H1 (cell line): Measurements from ENCODE around the gene LRRC4C. TPM values are rescaled to one million over a fixed set of nuclear protein-coding genes. Genes with fewer than 3 reads are reported as not detected.

Source experiments
- BRCA1 ChIP-seq: IDR thresholded peaks from 2 replicates; pipeline ENCODE4 v1.6.1; 2012; ENCODE audit warnings: low read depth, low read length, improper control_type of control experiment
- CHD7 ChIP-seq: fragments of 300-600 bp; sonication (generic); IDR thresholded peaks from 2 replicates; pipeline ENCODE4 v1.7.1; 2012; ENCODE audit warnings: low read length, moderate library complexity, mild to moderate bottlenecking, inconsistent platforms; ENCODE audit not compliant: insufficient replicate concordance
- KDM1A ChIP-seq: fragments of 200-600, 300-600 bp; sonication (generic); IDR thresholded peaks from 2 replicates; pipeline ENCODE4 v1.7.1; 2016; ENCODE audit warnings: mild to moderate bottlenecking, low read length, borderline replicate concordance
- NANOG ChIP-seq: IDR thresholded peaks from 2 replicates; pipeline ENCODE4 v1.6.1; 2011; ENCODE audit warnings: low read length, low read depth, mild to moderate bottlenecking, inconsistent platforms; ENCODE audit not compliant: insufficient read depth, poor library complexity, severe bottlenecking
- NRF1 ChIP-seq: IDR thresholded peaks from 2 replicates; pipeline ENCODE4 v1.6.1; 2011; ENCODE audit warnings: mild to moderate bottlenecking, low read depth, low read length, improper control_type of control experiment
- RAD21 ChIP-seq, 2 experiments: IDR thresholded peaks in 1 of 2; conservative IDR thresholded peaks in 1 of 2; 2 replicates each; pipeline ENCODE4 v1.6.1; 2011; ENCODE audit warnings: low read depth in 2 of 2, low read length in 2 of 2, improper control_type of control experiment in 1 of 2, inconsistent platforms in 1 of 2, mild to moderate bottlenecking in 1 of 2, moderate library complexity in 1 of 2
- polyA plus RNA-seq, 7 experiments: library from polyadenylated mRNA; depleted of rRNA in 3 of 7; stranded (reverse) in 5 of 7; unstranded in 2 of 7; fragments of >200 nt in 5 of 7; fragments of 200-250 nt in 2 of 7; gene quantifications; 1 replicate in 5 of 7; 2 replicates in 1 of 7; 4 replicates in 1 of 7; pipeline versions ENCODE4 v1.2.1 to v1.2.3, GENCODE V29; 2011 to 2013; ENCODE audit warnings: missing spikeins in 2 of 7, mixed read lengths in 2 of 7
- total RNA-seq: library from RNA; stranded (reverse); fragmentation: NEBNext Ultra II Directional; extraction: Animal tissue kit (Norgen Biotek cat#: 25700); gene quantifications from 2 replicates; pipeline ENCODE4 v1.2.1, GENCODE V29; 2021

LRRC4C gene
- total and polyA plus RNA-seq, 2 of the 8 experiments (the other 6 are each of a cell fraction or from before 2014, with no cell fraction given), result 0.23 to 2.2 TPM

DNA sequence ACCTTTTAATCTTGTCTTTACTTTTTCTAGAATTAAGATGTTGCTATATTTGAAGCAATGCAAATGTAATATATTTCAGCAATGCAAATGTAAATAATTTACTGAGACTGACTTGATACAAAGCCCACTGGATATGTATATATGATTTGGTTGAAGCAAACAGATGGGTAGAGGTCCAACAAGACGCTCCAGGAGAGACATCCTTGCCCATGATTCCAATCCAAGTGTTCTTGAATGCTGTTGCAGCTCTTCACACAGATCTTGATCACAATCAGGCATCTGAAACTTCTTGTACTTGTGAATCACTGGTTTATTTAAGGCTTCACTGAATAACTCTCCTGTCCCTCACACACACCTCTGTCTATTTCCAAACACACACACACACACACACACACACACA is 507.0 kb downstream of the LRRC4C start (continued):
- TF ChIP-seq CHD7 (no peak), BRCA1 (no peak), NANOG (no peak), KDM1A (no peak), RAD21 (IDR thresholded peaks at IDR 0.05 in 1 of 2, conservative IDR thresholded peaks at IDR 0.05 in 1 of 2; ENCODE audit: low read depth in 2 of 2, low read length in 2 of 2) (no peak), NRF1 (no peak)
